ENCODE results near the gene PTPN7.
A peak's percentile ranks its signal among the peaks of the same experiment; 100 is the strongest.
"Not testable (repeated sequence)": the region's sequence is repeated elsewhere in the genome, so short reads cannot be mapped to it uniquely, and the experiment has no call there.

The PTPN7 gene

DNA sequence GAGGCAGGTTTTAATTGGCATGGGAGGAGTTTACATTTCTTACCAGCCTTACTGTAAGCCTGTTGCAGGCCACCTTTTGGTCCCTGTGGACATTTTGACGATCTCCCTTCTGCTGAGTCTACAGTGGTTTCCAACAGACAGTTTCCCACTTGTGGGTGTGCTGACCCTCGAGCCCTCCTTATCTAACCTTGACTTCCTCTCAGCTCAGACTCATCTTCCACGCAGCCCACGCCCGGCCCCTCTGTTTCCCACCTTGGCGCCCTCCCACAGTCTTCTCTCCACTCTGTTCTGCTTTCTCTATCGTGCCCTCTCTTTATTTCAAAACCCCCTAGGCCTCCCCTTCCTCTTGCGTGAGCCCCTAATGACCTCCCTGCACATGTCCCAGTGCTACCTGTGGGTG, 9.8 kb downstream of the PTPN7 start:
- no peak for DNase-seq

DNA sequence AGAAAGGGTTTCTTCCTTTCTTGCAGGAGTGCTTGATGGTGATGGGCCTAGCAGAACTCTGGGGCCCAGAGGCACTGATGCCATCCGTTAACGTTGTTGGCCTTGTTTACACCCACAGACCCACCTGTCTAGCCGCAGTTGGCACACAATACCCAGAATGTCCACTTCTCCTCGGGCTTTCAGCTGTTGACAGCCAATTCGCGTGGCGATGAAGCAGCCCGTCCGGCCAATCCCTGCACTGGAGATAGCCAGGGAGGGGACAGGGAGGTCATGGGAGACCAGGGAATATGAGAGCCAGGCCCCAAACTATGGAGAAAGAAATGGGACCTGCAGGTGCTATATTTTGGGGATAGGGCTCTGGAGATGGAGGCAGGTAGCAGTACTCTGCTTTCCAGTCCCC, 10.2 kb downstream of the PTPN7 start:
- no peak for DNase-seq

DNA sequence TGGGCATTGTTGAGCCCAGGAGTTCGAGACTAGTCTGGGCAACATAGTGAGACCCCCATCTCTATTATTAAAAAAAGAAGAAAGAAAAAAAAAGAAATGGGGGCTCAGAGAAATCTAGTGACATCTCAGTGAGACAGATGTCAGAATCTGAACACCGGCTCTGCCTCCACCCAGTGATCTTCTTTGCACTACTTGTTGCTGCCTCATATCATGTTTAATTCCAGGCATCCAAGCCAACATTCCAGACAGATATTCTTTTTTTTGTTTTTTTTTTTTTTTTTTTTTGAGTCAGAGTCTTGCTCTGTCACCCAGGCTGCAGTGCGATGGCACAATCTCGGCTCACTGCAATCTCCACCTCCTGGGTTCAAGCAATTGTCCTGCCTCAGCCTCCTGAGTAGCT, 10.8 kb downstream of the PTPN7 start:
- DNase-seq = no peak

DNA sequence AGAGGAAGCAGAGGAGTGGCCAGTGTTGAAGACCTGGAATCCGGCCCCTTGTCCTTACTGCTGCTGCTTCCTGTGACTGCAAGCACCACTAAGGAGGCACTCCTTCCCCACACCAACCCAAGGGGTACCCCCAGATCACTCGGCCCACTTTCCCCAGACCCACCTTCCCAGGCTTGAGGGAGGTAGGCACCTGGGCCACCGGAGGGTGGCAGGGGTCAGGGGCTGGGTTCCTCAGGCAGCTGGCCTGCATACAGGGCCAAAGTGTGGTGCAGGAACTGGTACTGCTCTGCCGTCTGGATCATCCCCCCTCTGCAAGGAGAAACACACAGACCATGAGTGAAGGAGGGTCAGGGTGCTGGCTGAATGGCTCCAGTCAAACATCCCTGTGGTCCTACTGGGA, 12.0 kb downstream of the PTPN7 start:
- DNase-seq = no peak

DNA sequence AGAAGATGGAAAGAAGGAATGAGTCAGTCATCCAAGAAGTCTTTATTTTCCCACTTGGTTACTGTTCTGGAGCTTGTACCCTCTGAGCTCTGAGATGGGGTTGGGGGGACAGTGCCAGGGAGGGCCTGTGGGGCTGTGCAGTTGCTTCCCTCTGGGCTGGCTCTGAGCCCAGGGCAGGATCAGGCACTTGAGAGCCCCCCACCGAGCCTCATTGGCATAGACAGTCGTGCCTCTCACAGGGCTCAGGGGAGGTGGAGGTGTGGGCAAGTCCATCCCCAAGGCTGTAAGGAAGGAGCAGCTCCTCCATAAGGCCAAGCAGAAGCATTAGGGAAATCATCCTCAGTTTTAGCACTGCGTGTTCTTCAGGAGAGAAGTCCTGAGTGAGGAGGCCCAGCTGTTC, 13.4 kb downstream of the PTPN7 start:
- DNase-seq = no peak

DNA sequence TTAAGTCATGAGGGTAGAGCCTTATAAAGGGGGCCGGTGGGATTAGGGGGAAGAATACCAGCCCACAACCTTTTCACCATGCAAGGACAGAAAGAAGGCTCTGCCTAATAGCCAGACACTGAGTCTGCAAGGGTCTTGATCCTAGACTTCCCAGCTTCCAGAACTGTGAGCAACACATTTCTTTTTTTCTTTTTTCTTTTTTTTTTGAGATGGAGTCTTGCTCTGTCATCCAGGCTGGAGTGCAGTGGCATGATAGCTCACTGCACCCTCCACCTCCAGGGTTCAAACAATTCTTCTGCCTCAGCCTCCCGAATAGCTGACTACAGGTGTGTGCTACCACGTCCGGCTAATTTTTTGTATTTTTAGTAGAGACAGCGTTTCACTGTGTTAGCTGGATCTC, 14.1 kb downstream of the PTPN7 start:
- no peak for DNase-seq

DNA sequence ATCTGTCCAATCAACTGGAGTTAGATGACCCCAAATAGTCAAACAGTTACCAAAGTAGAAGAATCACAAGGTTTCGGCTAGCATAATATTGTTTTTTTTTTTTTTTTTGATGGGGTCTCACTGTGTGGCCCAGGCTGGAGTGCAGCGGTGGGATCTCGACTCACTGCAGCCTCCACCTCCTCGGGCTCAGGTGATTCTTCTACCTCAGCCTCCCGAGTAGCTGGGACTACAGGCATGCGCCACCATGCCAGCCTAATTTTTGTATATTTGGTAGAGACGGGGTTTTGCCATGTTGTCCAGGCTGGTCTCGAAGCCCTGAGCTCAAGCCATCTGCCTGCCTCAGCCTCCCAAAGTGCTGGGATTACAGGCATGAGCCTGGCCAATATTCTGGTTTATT, 14.7 kb downstream of the PTPN7 start:
- not testable (repeated sequence) for DNase-seq

DNA sequence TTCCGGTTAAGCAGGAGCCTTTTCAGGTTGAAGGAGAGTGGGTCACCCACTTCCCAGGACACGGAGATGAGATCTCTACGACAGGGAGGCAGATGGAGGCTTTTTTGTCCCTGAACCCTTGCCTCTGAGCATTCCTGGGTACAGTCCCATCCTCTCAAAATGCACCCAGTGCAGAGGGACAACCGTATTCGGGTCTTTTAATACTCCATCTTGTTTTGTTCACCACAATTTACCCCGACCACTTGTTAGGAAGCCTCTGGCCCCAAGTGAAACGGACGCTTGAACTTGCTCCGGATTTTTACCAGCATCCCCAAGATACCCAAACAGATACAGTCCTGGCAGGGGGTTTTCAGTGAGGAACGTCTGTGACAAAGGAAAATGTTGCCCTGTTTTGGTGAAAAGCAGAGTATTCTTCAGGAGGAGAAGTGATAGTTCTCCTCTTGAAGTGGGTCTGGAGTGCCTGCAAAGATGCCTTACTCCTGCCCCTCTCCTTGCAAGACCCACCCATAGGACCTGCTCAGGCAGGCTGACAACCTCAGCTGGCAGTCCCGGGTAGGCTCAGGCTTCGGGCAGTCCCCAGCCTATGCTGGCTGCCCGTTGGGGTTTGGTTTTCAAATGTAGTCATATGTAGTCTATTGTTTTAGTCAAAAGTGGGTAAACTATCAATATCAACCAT, 15.2 kb downstream of the PTPN7 start:
- DNase-seq = peak; percentile 64

DNA sequence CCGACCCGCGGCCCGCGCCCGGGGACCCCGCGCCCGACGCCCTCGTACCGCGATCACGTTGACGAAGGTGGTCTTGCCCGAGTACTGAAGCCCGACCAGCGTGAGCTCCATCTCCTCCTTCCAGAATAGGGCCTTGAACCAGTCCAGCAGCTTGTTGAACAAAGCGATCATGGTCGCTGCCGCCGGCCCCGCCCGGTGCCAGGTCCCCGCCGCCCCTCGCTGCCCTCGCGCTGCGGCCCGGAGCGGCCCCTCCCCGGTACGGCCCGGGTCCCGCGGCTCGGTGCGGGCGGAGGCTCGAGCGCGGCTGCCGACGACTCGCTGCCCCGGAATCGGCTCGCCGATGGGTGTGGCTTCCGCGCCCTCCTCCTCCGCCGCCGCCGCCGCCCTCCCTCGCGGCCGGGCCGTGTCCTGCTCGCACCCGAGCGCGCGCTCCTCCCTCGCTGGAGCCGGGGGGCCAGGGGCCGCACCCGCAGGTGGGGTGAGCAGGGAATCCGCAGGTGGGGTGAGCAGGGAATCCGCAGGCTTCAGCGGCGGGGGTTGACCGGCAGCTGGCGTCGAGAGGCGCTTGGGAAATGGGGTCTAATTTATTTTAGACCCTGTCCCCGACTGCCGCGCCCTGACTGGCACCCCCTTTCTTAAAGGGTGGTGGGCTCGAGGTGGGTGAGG, 15.9 kb downstream of the PTPN7 start, which contains the start of gene ARL8A:
ARL8A (minus strand) TSS at position 336 of the 666 bp plus-strand sequence; CDS start at position 171, 165 bp downstream.
- DNase-seq = peak; percentile 79

DNA sequence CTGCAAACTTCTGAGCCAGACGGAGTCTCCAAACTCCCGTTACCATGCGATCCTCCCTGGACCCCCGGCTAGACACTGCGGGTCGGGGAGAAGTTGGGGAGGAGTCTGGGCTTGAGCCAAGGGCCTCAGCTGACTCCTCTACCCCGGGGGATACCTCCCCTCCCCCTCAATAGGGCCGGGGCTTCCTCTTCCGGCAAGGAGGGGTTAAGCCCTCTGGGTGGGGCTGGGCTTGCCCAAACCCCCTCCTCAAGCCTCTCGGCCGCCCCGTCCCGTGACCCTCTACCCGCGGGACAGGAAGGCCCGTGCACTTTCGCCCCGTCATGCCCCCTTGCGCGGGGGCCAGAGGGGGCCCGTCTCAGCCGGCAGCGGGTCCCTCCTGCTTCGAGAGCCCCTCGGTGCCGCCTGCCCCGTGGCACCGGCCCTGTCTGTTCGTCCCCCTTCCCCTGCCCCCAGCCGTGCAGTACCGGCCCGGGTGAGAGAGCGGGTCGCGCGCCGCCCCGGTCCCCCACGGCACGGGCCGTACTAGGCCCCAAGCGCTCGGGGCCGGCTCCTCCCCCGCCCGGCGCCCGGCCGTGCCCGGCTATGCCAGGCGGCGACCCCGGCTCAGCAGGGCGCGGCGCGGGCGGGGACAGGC, 16.5 kb downstream of the PTPN7 start:
- DNase-seq = peak; percentile 32

DNA sequence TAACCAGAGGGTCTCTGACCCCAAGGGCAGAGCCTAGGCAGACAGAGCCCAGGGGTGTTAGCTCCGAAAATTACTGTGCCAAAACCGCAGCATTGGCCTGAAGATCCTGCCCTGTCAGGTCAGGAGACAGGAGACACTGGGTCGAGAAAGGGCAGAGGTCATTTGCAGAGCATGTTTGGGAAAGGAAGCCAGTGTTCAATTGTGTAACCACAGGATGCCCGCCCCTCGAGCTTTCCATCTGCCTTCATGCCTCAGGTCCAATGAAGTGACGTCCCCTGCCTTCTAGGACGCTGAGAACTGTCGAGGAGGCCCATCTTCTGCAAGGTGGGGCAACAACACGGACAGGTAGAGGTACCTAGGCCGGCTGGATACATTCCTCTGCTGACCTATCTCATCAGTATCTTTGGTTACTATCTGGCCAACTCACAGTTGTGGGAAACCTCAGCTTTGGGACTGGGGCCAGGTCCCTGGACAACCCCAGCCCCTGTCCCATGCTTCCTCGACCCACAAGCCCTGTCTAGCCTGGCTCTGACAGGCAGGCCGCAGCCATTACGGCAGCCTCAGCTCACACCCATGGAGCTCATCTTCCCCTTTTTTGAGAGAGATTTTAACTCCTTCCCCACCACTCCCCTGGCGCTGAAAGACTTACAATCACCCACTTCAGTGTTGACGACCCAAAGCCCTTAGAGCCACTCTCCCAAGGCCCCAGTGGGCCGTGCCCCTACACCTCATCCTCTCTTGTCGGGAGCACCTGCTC, 17.2 kb downstream of the PTPN7 start:
- peak; percentile 26 for DNase-seq

DNA sequence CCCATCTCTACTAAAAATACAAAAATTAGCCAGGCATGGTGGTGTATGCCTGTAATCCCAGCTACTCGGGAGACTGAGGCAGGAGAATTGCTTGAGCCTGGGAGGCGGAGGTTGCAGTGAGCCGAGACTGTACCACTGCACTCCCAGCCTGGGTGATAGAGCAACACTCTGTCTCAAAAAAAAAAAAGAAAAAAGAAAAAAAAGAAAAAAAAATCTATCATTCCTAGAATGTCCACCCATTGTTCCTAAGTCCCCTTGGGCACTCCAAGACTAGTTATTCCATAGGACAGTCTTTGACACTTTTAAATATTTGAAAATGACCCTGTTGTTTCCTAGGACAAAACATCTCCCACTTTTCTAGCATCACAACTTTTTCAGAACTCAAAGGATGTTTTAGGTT, 18.9 kb downstream of the PTPN7 start:
- DNase-seq = not testable (repeated sequence)

DNA sequence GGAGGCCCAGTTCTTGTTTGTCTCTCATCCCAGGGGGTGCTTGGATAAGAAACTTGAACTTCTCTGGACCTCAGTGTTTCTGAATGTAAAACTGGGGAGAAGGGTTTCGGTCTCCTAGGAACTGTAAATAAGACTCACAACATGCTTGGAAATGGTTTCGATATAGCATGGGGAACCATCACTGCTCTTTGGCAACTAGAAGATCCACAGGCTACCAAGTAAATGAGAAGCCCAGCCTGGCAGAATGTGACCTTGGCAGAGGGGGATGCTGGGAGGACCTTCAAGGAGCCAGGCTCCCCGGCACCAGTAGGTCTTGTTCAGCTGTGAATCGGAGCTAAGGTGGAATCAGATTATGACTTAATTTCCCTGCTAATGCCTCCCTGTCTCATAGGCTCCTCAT, 19.6 kb downstream of the PTPN7 start:
- DNase-seq = no peak

DNA sequence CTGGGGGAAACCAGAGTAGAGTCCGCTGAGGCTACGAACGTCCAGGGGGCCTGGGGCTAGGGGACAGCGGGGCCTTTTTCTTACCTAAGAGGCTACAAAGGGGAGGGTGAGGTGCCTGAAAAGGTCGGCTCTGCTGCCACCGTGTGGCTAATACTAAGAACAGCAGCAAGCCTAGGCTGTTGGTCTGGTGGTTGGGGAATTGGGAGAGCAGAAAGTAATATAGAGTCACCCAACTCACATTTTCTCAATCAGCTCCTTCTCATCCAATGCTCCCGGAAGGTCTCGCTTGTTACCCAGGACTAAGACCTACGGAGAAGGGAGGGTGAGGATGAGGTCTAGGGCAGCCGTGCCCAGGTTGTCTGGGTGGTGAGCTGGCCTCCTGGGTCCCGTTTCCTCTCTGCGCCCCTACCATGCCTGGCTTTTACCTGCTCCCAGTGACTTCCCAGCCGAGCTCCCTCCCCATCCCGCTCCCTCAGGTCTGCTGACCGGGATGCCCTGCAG, 25.1 kb downstream of the PTPN7 start:
- peak; percentile 59 for DNase-seq

DNA sequence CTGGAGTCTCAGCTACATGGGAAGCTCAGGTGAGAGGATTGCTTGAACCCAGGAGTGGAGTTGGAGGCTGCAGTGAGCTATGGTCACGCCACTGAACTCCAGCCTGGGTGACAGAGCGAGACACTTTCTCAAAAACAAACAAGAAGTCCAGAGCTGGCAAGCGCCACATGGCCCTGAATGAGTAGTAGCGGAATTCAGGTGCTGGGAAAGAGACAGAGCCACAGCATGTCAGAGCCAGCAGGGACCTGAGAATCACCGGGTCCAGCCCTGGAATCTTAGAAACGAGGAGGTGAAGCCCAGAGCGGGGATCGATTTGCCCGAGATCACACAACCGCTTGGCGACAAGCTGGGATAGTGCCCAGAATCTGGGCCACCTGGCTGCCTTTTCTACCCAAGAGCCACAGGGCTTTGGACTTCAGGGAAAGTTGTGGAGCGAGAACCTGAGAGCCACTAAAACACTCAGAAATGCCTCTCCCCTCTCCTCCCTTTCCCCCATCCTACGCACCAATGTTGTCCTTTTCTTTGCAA, 25.7 kb downstream of the PTPN7 start:
- no peak for DNase-seq

DNA sequence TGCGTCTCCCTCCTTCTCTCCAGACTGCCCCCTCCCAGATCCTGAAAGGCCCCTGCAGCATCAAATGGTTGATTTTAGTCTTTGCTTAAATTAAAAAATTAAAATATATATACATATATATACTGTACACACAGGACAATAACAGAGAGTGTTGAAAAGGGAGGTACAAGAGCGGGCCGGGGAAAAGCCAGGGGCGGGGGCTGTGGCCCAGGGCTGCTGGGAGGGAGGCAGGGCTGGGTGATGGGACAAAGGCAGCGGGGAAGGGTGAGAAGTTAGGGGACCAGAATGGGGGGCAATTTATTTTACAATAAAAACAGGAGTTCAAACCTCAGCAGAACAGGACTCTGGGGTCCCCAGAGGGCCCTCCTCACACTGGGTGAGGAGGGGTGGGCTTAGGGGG, 26.4 kb downstream of the PTPN7 start:
- no peak for DNase-seq

DNA sequence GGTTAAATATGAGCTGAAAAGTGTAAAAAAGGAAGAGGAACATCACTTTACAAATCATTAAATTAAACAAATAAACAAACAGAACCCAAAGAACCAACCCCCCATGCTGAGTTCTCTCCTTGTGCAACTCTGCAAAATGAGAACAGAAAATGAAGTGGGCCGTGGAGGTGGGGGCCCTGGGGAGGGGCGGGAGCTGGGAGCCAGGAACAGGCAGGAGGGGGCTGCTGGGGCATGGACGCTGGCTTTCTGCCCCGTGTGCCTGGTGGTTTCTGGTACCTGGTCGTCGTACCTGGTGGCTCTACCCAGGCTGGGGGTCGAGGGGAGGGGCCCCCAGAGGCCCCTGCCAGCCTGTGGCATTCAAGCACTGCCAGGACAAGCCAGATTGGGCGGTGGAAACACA, 26.9 kb downstream of the PTPN7 start:
- DNase-seq = no peak

DNA sequence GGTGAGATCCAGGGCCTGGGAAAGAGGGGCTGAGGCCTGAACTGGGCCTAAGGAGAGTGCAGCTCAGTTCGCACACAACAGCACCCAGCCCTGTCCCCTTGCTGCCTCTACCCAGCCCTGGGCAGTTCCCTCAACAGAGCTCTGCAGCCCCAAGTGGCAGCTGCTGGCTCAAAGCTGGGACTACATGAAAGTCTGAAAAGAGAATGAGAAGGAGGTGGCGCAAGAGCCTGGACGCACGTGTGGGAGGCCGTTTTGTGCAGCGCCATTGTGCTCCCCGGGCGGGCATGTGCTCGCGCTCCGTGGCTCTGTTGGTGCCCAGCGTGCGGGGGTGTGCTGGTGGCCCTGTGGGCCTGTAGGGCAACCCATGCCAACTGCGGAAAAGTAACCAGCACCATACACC, 27.4 kb downstream of the PTPN7 start:
- no peak for DNase-seq

DNA sequence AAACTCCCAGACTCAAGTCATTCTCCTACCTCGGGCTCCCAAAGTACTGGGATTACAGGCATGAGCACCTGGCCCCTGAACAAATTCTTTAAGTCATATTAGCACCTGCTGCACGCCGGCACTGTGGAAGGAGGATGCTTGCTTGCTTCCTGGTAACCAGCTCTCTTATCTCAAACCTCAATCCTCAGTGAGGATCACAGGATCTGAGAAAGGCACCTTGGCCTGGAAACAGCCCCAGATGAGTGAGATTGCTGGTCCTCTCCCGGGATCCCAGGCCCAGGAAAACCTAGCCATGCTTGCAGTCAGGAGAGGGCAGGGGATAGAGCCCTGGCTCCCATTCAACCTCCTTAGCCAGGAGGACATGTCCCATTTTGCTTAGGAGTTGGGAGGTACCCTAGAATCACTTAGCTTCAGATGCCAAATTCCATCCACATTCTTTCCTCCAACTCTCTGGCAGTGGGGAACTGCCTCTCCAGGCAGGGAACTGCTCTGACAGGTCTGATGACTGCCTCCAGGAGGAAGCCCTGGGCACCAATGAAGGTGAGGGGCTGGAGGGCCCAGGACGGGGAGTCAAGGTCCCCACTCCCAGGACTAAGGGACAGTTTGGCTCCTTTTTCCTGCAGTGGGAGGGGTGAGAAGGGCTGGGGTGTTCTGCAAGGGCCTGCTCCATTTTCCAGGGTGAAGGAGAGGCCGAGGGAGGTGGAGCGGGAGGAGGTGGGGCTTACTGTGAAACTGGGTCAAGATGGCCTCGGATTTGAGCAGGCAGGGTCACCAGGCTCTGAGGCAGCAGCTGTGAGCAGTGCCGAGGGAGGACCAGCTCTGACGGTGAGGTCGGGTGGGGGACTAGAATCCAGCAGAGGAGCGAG, 28.2 kb downstream of the PTPN7 start:
- no peak for DNase-seq

DNA sequence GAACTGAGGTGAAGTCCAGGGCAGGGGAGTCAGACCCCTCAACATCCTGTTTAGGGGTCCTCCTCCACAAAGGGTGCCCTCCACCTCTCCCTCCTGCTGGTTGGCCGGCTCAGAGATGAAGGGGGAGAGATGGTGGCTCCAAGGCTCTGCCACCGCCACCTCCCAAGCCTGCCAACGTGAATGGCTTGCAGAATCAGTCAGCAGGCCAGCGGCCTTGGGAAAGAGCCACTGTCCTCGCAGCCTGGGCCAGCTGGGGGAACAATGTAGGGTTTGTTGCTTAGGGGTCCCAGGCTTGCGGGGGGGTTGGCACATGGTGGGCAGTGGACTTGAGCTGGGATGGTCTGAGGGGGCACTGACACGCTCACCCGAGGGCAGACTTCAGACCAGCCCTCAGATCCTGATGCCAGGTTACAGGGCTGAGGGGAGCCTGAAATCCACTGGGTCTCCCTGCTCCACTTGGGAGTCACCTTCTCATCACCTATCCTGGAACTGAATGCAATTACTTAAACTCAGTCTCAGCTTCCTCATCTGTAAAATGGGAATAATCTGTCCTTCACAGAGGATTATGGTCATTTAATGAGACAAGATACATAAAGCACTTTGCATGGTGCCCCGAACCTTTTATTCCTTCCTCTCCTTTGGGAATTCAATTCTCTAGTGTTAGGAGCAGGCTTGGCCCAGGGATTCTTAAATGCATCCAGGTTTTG, 29.4 kb downstream of the PTPN7 start:
- no peak for DNase-seq

DNA sequence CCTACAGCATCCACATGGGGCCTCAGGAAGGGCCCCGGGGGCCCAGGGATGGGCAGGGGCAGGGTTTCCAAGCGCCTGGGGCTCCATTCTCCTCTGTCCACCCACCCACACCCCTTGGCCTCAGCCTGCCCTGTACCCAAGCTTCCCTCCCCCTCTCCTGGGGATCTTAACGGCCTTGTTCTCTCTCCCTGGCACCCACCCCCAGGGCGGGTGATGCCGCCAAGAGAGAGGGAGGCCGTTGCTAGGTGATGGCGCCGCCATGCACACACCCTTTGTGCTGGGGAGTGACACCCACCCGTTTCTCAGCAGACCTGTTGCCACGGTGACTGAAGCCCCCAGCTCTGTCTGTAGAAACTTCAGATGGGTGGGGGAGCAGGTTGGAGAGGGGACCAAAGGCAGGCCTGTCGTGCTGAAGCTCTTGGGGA, 30.1 kb downstream of the PTPN7 start:
- no peak for DNase-seq
